HepG2 (cell line): Measurements from ENCODE around the gene DYNLL2. TPM values are rescaled to one million over a fixed set of nuclear protein-coding genes. Genes with fewer than 3 reads are reported as not detected.
A peak's percentile ranks its signal among the peaks of the same experiment; 100 is the strongest.

Experiments used
- BORCS8-MEF2B ChIP-seq: sonication (generic); formaldehyde crosslinking; IDR thresholded peaks from 2 replicates; pipeline ENCODE4 v1.8.0; 2022; ENCODE audit warnings: mild to moderate bottlenecking, missing genetic modification reagents
- CEBPG ChIP-seq: IDR thresholded peaks from 2 replicates; pipeline ENCODE4 v1.6.1; 2016
- CREB1 ChIP-seq, 2 experiments: fragments of 450-650 bp in 1 of 2; IDR thresholded peaks; 2 replicates each; pipeline ENCODE4 v1.6.1; 2016 to 2017; ENCODE audit warnings: control low read depth in 1 of 2, mild to moderate bottlenecking in 1 of 2, missing compliant biosample characterization in 1 of 2, missing genetic modification characterization in 1 of 2
- ERF ChIP-seq: IDR thresholded peaks from 2 replicates; pipeline ENCODE4 v1.6.1; 2018; ENCODE audit warnings: missing biosample characterization, missing genetic modification reagents
- GFI1 ChIP-seq: sonication (generic); formaldehyde crosslinking; IDR thresholded peaks from 2 replicates; pipeline ENCODE4 v1.5.0; 2020; ENCODE audit warnings: missing genetic modification reagents, mild to moderate bottlenecking, borderline replicate concordance
- MTA1 ChIP-seq: sonication (generic); formaldehyde crosslinking; IDR thresholded peaks from 2 replicates; pipeline ENCODE4 v1.4.0; 2020; ENCODE audit warnings: missing genetic modification reagents, mild to moderate bottlenecking, borderline replicate concordance
- POLR2A ChIP-seq, 2 experiments: IDR thresholded peaks; 2 replicates each; pipeline ENCODE4 v1.6.1; 2011; ENCODE audit warnings: low read depth in 2 of 2, low read length in 2 of 2, mild to moderate bottlenecking in 1 of 2, moderate library complexity in 1 of 2; ENCODE audit not compliant: insufficient read depth in 1 of 2
- SCMH1 ChIP-seq: sonication (generic); formaldehyde crosslinking; IDR thresholded peaks from 2 replicates; pipeline ENCODE4 v1.9.0; 2021; ENCODE audit warnings: missing genetic modification reagents, mild to moderate bottlenecking, borderline replicate concordance
- ZNF260 ChIP-seq: sonication (generic); formaldehyde crosslinking; IDR thresholded peaks from 2 replicates; pipeline ENCODE4 v1.4.0; 2020; ENCODE audit warnings: missing genetic modification reagents, low read depth, mild to moderate bottlenecking, borderline replicate concordance
- ZNF337 ChIP-seq: sonication (generic); formaldehyde crosslinking; IDR thresholded peaks from 2 replicates; pipeline ENCODE4 v1.5.1; 2020; ENCODE audit warnings: missing genetic modification reagents, low read depth, mild to moderate bottlenecking, borderline replicate concordance
- ZNF614 ChIP-seq: IDR thresholded peaks from 2 replicates; pipeline ENCODE4 v1.6.1; 2018; ENCODE audit warnings: missing biosample characterization, missing genetic modification reagents, inconsistent platforms, borderline replicate concordance
- polyA plus RNA-seq, 8 experiments: library from polyadenylated mRNA; depleted of rRNA in 3 of 8; stranded (reverse) in 7 of 8; unstranded in 1 of 8; fragments of >200 nt; fragmentation: Illumina TruSeq in 4 of 8; extraction: Trizol in 4 of 8; gene quantifications; 2 replicates each; pipeline versions ENCODE4 v1.2.1 to v1.2.3, GENCODE V29; 2011 to 2016; ENCODE audit warnings: low read depth in 4 of 8, missing spikeins in 1 of 8, mixed read lengths in 1 of 8; ENCODE audit not compliant: insufficient read depth in 1 of 8
- total RNA-seq, 5 experiments: library from RNA; depleted of rRNA; stranded (reverse); fragments of >200 nt; fragmentation: Illumina TruSeq; extraction: Trizol; gene quantifications; 2 replicates each; pipeline ENCODE4 v1.2.3, GENCODE V29; 2016; ENCODE audit warnings: low read depth in 1 of 5
- TF ChIP-seq, protein P1 (sequence below): IDR thresholded peaks from 2 replicates; pipeline ENCODE4 v1.6.1; 2012; ENCODE audit warnings: inconsistent platforms
- TF ChIP-seq, protein P2 (sequence below), 2 experiments: sonication (generic) in 1 of 2; formaldehyde crosslinking in 1 of 2; IDR thresholded peaks; 2 replicates each; pipeline versions ENCODE4 v1.4.0 to v1.6.1; 2016 to 2020; ENCODE audit warnings: borderline replicate concordance in 1 of 2, low read depth in 1 of 2, mild to moderate bottlenecking in 1 of 2, missing genetic modification reagents in 1 of 2
- TF ChIP-seq, protein P3 (sequence below): sonication (generic); formaldehyde crosslinking; IDR thresholded peaks from 2 replicates; pipeline ENCODE4 v1.5.0; 2020; ENCODE audit warnings: missing genetic modification reagents
- TF ChIP-seq, protein P4 (sequence below): sonication (generic); formaldehyde crosslinking; conservative IDR thresholded peaks from 2 replicates; pipeline ENCODE4 v1.4.0; 2020; ENCODE audit warnings: mild to moderate bottlenecking, missing genetic modification reagents, moderate library complexity
- TF ChIP-seq, protein P5 (sequence below): sonication (generic); formaldehyde crosslinking; IDR thresholded peaks from 2 replicates; pipeline ENCODE4 v1.4.0; 2020; ENCODE audit warnings: mild to moderate bottlenecking, missing genetic modification reagents
- TF ChIP-seq, protein P6 (sequence below): sonication (generic); formaldehyde crosslinking; IDR thresholded peaks from 2 replicates; pipeline ENCODE4 v1.5.1; 2020; ENCODE audit warnings: missing genetic modification reagents, mild to moderate bottlenecking, borderline replicate concordance

The DYNLL2 gene
- total and polyA plus RNA-seq, 2 of the 13 experiments (the other 11 are each of a cell fraction or from before 2014, with no cell fraction given) = 9.5 to 29.0 TPM

DNA sequence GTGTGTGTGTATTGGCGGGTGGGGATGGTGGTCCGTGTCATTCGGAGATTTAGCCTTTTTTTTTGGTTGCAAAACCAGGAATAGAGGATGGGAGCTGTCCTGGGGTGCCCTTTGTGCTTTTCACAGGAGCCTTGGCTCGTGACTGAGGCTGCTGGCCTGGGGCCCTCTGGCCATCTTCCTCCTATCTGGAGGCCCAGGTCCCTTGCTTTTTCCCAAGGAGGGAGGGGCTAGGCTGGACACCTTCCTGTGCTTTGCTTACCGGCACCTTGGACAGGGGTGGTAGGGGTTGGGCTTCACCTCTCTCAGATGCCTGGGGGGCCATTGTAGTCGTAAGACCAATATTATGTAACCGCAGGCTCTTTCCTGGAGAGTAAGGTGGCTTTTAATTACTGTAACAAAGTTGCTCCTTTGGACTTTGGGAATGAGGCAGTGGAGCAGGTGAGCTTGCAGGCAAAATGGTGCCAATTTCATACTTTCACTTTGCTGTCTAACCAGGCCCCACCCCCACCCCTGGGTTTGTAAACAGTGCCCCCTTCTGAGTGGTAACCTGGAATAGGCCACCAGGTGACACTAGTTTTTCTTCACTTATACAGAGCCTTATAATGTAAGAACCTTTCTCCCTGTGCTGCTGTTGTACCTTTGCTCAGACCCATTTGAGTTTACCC is 1.2 kb downstream of the DYNLL2 start (continued):
- TF ChIP-seq, protein P1, sequence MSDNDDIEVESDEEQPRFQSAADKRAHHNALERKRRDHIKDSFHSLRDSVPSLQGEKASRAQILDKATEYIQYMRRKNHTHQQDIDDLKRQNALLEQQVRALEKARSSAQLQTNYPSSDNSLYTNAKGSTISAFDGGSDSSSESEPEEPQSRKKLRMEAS = 0 out of 2 replicates have a peak, but pooled peaks have one; percentile 45
- TF ChIP-seq ERF (CRISPR knock-in tag) (peak; percentile 25; the same call in 1 of the 2 replicates), ZNF260 (CRISPR knock-in tag) (no peak), GFI1 (CRISPR knock-in tag) (peak; percentile 62; the same call in 1 of the 2 replicates), CREB1 (IDR thresholded peaks at IDR 0.05) (no peak), CREB1 (CRISPR knock-in tag; IDR thresholded peaks at IDR 0.05) (peak; percentile 34; the same call in 1 of the 2 replicates), SCMH1 (CRISPR knock-in tag) (no peak), ZNF337 (CRISPR knock-in tag) (peak; percentile 51; the same call in 1 of the 2 replicates), ZNF614 (CRISPR knock-in tag) (peak; percentile 27; the same call in 1 of the 2 replicates), POLR2A (IDR thresholded peaks at IDR 0.05; ENCODE audit: insufficient read depth in 1 of 2, low read depth in 2 of 2, low read length in 2 of 2) (no peak), CEBPG (CRISPR knock-in tag) (peak; percentile 29; the same call in 1 of the 2 replicates), BORCS8-MEF2B (CRISPR knock-in tag) (0 out of 2 replicates have a peak, but pooled peaks have one; percentile 30), MTA1 (CRISPR knock-in tag) (no peak; the same call in none of the 2 replicates)
- TF ChIP-seq, protein P2, sequence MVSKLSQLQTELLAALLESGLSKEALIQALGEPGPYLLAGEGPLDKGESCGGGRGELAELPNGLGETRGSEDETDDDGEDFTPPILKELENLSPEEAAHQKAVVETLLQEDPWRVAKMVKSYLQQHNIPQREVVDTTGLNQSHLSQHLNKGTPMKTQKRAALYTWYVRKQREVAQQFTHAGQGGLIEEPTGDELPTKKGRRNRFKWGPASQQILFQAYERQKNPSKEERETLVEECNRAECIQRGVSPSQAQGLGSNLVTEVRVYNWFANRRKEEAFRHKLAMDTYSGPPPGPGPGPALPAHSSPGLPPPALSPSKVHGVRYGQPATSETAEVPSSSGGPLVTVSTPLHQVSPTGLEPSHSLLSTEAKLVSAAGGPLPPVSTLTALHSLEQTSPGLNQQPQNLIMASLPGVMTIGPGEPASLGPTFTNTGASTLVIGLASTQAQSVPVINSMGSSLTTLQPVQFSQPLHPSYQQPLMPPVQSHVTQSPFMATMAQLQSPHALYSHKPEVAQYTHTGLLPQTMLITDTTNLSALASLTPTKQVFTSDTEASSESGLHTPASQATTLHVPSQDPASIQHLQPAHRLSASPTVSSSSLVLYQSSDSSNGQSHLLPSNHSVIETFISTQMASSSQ (IDR thresholded peaks at IDR 0.05; ENCODE audit: low read depth) = no peak
- TF ChIP-seq, protein P2 (CRISPR knock-in tag; IDR thresholded peaks at IDR 0.05; ENCODE audit: borderline replicate concordance) = no peak
- TF ChIP-seq, protein P3, sequence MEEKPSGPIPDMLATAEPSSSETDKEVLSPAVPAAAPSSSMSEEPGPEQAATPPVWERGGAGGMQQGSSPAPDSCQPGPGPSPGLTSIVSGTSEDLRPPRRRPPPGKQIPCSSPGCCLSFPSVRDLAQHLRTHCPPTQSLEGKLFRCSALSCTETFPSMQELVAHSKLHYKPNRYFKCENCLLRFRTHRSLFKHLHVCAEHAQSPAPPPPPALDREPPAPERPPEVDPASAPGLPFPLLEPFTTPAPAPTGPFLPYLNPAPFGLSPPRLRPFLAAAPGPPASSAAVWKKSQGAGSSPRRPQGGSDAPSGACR (CRISPR knock-in tag) = 0 out of 2 replicates have a peak, but pooled peaks have one; percentile 58
- TF ChIP-seq, protein P4, sequence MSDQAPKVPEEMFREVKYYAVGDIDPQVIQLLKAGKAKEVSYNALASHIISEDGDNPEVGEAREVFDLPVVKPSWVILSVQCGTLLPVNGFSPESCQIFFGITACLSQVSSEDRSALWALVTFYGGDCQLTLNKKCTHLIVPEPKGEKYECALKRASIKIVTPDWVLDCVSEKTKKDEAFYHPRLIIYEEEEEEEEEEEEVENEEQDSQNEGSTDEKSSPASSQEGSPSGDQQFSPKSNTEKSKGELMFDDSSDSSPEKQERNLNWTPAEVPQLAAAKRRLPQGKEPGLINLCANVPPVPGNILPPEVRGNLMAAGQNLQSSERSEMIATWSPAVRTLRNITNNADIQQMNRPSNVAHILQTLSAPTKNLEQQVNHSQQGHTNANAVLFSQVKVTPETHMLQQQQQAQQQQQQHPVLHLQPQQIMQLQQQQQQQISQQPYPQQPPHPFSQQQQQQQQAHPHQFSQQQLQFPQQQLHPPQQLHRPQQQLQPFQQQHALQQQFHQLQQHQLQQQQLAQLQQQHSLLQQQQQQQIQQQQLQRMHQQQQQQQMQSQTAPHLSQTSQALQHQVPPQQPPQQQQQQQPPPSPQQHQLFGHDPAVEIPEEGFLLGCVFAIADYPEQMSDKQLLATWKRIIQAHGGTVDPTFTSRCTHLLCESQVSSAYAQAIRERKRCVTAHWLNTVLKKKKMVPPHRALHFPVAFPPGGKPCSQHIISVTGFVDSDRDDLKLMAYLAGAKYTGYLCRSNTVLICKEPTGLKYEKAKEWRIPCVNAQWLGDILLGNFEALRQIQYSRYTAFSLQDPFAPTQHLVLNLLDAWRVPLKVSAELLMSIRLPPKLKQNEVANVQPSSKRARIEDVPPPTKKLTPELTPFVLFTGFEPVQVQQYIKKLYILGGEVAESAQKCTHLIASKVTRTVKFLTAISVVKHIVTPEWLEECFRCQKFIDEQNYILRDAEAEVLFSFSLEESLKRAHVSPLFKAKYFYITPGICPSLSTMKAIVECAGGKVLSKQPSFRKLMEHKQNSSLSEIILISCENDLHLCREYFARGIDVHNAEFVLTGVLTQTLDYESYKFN (CRISPR knock-in tag) = peak; percentile 55
- TF ChIP-seq, protein P5, sequence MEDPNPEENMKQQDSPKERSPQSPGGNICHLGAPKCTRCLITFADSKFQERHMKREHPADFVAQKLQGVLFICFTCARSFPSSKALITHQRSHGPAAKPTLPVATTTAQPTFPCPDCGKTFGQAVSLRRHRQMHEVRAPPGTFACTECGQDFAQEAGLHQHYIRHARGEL (CRISPR knock-in tag) = no peak
- TF ChIP-seq, protein P6, sequence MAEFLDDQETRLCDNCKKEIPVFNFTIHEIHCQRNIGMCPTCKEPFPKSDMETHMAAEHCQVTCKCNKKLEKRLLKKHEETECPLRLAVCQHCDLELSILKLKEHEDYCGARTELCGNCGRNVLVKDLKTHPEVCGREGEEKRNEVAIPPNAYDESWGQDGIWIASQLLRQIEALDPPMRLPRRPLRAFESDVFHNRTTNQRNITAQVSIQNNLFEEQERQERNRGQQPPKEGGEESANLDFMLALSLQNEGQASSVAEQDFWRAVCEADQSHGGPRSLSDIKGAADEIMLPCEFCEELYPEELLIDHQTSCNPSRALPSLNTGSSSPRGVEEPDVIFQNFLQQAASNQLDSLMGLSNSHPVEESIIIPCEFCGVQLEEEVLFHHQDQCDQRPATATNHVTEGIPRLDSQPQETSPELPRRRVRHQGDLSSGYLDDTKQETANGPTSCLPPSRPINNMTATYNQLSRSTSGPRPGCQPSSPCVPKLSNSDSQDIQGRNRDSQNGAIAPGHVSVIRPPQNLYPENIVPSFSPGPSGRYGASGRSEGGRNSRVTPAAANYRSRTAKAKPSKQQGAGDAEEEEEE (CRISPR knock-in tag) = no peak
